ENCODE measurements around the gene NAIF1. TPM values are rescaled to one million over a fixed set of nuclear protein-coding genes. Genes with fewer than 3 reads are reported as not detected.
A peak's percentile ranks its signal among the peaks of the same experiment; 100 is the strongest.

The NAIF1 gene
- total RNA-seq, 4 donors from 2014 or later, result 6.3 to 8.8 (median 7.8) TPM

DNA sequence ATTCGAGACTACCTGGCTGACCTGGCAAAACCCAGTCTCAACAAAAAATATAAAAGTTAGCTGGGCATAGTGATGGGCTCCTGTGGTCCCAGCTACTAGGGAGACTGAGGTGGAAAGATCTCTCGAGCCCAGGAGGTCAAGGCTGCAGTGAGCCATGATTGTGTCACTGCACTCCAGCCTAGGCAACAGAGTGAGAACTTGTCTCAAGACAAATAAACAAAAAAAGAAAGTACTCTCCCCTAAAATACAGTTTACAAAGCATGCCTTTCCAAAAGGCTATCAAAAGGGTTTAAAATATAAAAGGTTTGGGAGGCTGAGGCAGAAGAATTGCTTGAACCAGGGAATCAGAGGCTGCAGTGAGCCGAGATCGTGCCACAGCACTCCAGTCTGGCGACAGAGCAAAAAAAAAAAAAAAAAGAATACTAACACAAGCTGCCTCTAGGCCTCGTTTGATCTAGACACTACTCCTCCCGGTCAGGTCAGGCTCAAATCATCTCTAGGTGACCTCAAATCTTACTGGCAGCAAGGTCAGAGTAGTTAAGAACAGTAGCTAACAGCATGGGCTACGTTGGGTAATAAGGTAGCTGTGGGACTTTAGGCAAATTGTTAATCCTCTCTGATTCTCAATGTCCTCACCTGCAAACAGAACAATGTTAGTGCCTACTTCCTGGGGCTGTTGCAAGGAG lies 9.3 kb downstream of the NAIF1 start:
- H3K9me3 ChIP-seq, result no peaks in the 10 kb centered on the region
- no peak for DNase-seq
- H3K27me3 ChIP-seq, result no peaks in the 10 kb centered on the region
- peak overlapping the region in 3 of 4 donors; percentile 66 to 93 (median 89) for H3K27ac ChIP-seq
- H3K4me1 ChIP-seq, result peaks cover 14 to 80% (median 26%) of the 10 kb centered on the region in 3 donors
- 79 to 80% methylated on average over 8 of the region's 8 CpGs for WGBS, 2 donors
- TF ChIP-seq POLR2A (IDR thresholded peaks at IDR 0.05) (no peak), CTCF (IDR thresholded peaks at IDR 0.05) (no peak)
- H3K4me3 ChIP-seq, result no peak overlapping the region
- intact Hi-C loops (cut with DNase I), result no loop called here
- H3K36me3 ChIP-seq, result peaks cover 1 to 24% (median 5%) of the 10 kb centered on the region in 3 donors

DNA sequence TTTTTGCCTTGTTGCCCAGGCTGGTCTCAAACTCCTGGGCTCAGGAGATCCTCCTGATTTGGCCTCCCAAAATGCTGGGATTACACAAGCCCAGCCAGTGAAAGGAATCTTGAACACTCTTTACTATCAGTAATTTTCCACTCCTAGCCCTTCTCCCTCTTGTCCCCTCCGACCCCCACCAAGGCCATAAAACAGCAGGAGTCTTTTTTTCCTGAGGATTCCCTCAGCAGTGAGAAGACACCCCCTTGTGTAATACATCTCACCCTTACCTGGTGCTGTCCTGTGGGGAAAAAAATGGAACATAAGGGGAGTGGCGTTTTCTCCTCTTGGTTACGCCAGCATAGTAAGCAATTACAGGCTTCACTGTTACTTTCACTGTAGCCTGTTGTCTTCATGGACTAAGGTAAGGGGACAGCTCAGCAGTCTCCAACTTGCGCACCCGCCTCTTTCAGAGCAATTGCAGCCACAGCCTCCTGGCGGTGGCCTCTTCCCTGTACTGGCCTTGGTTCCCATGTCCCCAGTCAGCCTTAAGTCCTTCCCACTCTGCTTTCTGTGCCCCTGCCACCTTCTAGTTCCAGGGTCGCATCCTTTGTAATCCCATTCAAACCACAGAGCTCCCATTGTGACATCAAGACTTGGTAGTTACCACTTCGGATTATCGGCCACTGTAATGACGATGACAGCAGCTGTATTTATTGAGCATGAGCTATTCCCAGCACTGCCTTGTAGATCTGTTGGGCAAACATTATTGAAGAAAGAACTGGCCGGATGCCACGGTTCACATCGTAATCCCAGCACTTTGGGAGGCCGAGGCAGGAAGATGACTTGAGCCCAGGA lies 10.0 kb downstream of the NAIF1 start:
- H3K36me3 ChIP-seq, result peaks cover 0 to 16% (median 5%) of the 10 kb centered on the region in 3 donors
- H3K4me3 ChIP-seq, result no peak overlapping the region
- peaks cover 14 to 79% (median 23%) of the 10 kb centered on the region in 3 donors for H3K4me1 ChIP-seq
- no peak for TF ChIP-seq POLR2A (IDR thresholded peaks at IDR 0.05)
- no peak for TF ChIP-seq CTCF (IDR thresholded peaks at IDR 0.05)
- intact Hi-C loops (cut with DNase I), result no loop called here
- no peaks in the 10 kb centered on the region for H3K9me3 ChIP-seq
- DNase-seq, result no peak
- WGBS, 2 donors, result 82 to 83% methylated on average over 12 to 14 of the region's 14 CpGs
- H3K27ac ChIP-seq, result peak overlapping the region in 3 of 4 donors; percentile 66 to 93 (median 89)
- H3K27me3 ChIP-seq, result no peaks in the 10 kb centered on the region

DNA sequence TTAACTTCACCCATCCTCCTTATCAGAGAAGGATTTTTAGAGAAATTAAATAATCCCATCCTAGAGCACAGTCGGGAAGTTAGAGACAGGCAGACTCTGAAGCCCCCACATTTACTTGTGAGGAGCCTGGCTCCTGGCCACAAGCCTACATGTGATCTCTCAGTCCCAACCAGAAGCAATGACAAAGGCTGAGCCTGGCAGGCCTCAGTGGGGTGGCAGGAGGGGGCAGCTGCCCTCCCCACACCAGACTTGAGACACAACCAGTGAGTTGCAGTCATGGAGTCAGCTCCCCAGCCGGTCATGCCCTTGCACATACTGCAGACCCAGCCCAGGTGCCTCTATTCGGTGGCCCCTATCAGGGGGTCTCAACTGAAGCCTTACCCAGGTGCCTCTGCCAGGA lies 11.0 kb downstream of the NAIF1 start:
- H3K36me3 ChIP-seq, result peaks cover 0 to 6% (median under 1%) of the 10 kb centered on the region in 3 donors
- intact Hi-C loops (cut with DNase I), result no loop called here
- no peak for TF ChIP-seq CTCF (IDR thresholded peaks at IDR 0.05)
- no peak for TF ChIP-seq POLR2A (IDR thresholded peaks at IDR 0.05)
- no peaks in the 10 kb centered on the region for H3K27me3 ChIP-seq
- H3K4me3 ChIP-seq, result no peak overlapping the region
- DNase-seq, result no peak
- peaks cover 17 to 79% (median 28%) of the 10 kb centered on the region in 3 donors for H3K4me1 ChIP-seq
- 86 to 100% methylated on average over 1 to 2 of the region's 3 CpGs for WGBS, 2 donors
- H3K9me3 ChIP-seq, result no peaks in the 10 kb centered on the region
- H3K27ac ChIP-seq, result peak overlapping the region; percentile 50 to 95 (median 91)

DNA sequence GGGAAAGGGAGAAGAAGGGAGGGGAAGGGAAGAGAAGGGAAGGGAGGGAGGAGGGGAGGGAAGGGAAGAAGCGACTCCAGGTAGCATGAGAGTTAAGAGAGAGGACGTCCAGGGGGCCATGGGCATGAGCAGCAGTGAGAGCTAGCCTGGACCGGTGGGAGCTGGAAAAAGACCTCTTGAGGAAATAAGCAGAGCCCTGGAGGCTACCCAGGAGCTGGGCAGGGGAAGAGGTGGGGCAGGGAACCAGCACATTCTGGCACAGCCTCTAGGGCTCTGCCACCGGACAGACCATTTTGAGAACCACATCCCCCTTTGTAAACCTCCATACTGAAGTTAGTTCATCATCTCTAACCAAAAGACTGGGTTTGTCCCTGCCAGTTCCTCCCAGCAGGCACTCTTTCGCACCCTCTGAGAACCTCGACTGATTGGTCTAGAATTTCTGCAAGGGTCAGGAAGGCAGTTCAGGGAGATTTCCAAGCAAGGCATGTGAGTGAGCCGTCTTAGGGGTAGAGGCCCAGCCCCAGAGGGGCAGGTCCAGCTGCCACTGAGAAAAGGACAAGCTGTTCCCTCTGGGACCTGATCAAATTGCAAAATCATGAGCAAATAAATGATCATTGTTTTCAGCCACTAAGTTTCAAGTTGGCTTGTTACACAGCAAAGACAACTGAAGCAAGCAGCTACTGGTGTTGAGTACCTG lies 11.6 kb downstream of the NAIF1 start:
- 40 to 41% methylated on average over 6 to 7 of the region's 7 CpGs for WGBS, 2 donors
- peaks cover 0 to under 1% (median 0%) of the 10 kb centered on the region in 3 donors for H3K36me3 ChIP-seq
- H3K4me3 ChIP-seq, result peak overlapping the region in 1 of 4 donors; percentile 42
- peaks cover 19 to 79% (median 34%) of the 10 kb centered on the region in 3 donors for H3K4me1 ChIP-seq
- DNase-seq, result no peak
- TF ChIP-seq POLR2A (IDR thresholded peaks at IDR 0.05) (peak in 2 of 4 donors; percentile 54 to 57), CTCF (IDR thresholded peaks at IDR 0.05) (no peak)
- intact Hi-C loops (cut with DNase I), result no loop called here
- no peaks in the 10 kb centered on the region for H3K9me3 ChIP-seq
- no peaks in the 10 kb centered on the region for H3K27me3 ChIP-seq
- peak overlapping the region; percentile 62 to 95 (median 91) for H3K27ac ChIP-seq
